ENCODE measurements around the gene GNS.
"Not testable (repeated sequence)": the region's sequence is repeated elsewhere in the genome, so short reads cannot be mapped to it uniquely, and the experiment has no call there.

GNS gene

DNA sequence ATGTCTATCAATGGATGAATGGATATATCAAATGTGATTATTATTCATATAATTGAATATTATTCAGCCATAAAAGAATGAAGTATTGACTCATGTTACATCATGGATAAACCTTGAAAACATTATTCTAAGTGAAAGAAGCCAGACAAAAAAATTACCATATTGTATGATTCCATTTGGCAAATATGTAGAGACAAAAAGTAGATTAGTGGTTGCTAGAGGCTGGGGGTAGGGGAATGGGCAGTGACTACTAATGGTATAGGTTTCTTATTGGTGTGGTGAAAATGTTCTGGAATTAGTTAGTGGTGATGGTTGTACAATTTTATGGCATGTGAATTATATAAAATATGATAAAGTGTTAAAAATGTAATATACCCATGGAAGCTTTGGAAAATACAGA lies 31.8 kb upstream of the GNS start:
- intact Hi-C loops (cut with micrococcal nuclease): no loop called here
- H3K27me3 Mint-ChIP-seq: peaks cover 4% of the 10 kb centered on the region

DNA sequence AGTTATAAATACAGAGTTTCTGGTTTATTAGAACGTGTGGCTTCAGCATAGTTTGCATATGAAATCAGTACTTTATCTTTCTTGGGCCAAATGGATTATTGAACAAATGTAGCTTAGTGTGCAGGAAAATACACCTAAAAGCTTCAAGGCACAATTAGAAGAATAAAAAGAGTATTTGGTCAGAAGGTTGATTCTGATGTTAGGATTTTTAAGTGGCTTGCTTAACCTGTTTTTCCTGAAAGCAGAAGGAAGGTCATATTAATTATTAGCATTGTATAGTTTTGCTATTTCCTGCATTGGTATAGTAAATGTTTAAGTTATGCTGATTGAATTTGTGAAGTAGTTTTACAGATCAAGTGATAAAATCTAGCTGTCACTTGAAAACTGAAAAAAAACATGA lies 31.0 kb upstream of the GNS start:
- intact Hi-C loops (cut with micrococcal nuclease): no loop called here
- Mint-ChIP-seq H3K27ac (no peak overlapping the region), H3K27me3 (peaks cover 4% of the 10 kb centered on the region), H3K4me1 (ENCODE audit: low read depth) (no peaks in the 10 kb centered on the region), H3K4me3 (no peak overlapping the region), H3K9me3 (no peaks in the 10 kb centered on the region), H3K36me3 (ENCODE audit: low read depth) (no peaks in the 10 kb centered on the region)

More for the DNA sequence above, 31.8 kb upstream of the GNS start:
- H3K36me3 Mint-ChIP-seq (ENCODE audit: low read depth): no peaks in the 10 kb centered on the region
- H3K4me1 Mint-ChIP-seq (ENCODE audit: low read depth): no peaks in the 10 kb centered on the region
- no peaks in the 10 kb centered on the region for H3K9me3 Mint-ChIP-seq
- H3K4me3 Mint-ChIP-seq: no peak overlapping the region
- no peak overlapping the region for H3K27ac Mint-ChIP-seq

DNA sequence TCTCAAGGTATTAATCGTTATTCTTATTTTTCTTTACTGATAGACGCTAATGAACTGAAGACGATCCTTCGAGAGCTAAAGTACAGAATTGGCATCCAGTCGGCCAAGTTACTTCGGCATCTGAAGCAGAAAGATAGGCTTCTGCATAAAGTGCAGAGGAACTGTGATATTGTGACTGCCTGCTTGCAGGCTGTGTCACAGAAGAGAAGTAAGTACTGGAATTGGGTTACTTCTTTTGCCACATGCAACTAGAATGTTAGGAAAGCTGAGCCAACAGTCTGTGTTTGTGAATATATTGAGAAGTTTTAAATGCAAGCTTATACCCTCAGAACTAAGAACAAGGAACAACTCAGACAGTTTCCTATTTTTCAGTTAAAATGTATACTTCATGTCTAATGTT lies 26.6 kb upstream of the GNS start:
- H3K9me3 Mint-ChIP-seq: no peaks in the 10 kb centered on the region
- H3K27ac Mint-ChIP-seq: no peak overlapping the region
- no peaks in the 10 kb centered on the region for H3K36me3 Mint-ChIP-seq (ENCODE audit: low read depth)
- intact Hi-C loops (cut with micrococcal nuclease): no loop called here
- peaks cover 17% of the 10 kb centered on the region for H3K27me3 Mint-ChIP-seq
- no peak overlapping the region for H3K4me3 Mint-ChIP-seq
- H3K4me1 Mint-ChIP-seq (ENCODE audit: low read depth): peaks cover 22% of the 10 kb centered on the region

DNA sequence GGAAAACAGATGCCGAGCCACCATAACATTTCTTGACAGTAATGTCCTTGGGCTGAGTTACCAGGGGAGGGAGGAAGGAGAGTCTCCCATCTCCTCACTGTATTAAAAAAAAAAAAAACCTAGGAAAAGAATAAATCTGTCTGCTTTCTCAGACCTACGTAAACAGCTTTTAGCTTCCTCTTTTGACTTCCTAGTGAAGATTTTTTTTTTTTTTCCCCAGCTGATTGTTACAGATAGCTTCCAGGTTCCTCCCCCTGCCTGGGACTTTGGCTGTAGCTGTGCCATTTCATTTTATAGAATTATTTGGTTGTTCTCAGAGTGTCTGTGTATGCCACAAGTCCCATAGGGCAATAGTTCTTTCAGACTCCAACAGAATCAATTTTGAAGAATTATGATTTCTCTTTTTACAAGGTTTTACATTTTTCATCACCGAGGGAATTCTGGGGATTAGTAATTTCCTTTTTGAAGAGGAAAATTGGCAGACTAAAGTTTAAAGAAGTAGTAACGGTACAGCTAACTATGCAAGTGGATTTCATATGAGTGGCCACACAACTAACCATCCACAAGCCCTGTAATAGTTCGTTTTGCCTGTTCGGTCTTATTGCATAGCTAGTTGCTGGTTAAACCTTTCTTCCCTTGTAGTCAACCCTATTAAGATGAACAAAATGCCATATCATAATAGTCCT lies 23.1 kb upstream of the GNS start:
- no peaks in the 10 kb centered on the region for H3K9me3 Mint-ChIP-seq
- H3K36me3 Mint-ChIP-seq (ENCODE audit: low read depth): no peaks in the 10 kb centered on the region
- H3K27ac Mint-ChIP-seq: peak overlapping the region; percentile 72
- peaks cover 22% of the 10 kb centered on the region for H3K4me1 Mint-ChIP-seq (ENCODE audit: low read depth)
- H3K4me3 Mint-ChIP-seq: peak overlapping the region; percentile 74
- peaks cover 45% of the 10 kb centered on the region for H3K27me3 Mint-ChIP-seq
- intact Hi-C loops (cut with micrococcal nuclease): loop anchor here (2.0 kb wide), 1 partner anchor 24 kb away; the partner anchor contains the start of gene GNS

DNA sequence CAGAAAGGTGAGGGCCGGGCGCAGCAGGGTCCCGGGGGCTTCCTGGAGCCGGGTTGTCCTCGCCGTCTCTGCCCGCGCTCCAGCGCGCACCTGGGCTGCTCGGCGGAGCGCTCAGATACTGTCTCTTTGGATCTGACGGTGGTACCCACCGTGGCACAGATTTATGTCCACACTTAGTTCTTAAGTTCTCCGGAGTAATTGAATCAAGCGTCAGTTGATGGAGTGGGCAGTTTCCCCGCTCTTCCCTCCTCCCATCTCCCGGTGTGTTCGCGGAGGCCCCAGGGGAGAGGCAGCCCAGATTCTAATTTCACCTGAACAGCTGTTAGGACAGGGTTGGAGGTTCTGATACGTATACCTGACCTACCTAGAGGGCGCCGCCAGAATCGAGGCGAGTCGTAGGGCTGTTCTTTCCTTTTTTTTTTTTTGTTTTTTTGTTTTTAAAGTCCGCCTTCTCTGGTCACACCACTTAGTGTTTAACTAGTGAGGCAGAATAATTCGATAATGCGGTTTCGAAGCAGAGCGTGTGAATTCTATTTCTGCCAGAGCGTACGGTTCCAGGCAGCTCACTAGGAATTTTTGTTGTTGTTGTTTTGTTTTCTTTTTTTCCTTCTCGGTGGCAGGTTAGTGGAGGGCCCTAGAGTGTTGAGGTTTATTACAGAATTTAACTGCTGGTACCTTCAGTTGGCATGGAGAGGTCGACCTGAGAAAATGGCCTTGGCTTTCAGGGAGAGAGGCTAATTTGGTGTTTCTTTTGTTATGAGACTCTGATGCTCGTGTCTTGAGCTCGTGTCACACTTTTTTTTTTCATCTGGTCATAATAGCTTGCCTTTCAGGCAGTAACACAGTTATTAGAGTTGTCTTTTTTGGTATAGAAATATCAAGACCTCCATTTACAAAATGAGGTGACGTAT lies 22.3 kb upstream of the GNS start:
- intact Hi-C loops (cut with micrococcal nuclease): loop anchor here (2.0 kb wide), 1 partner anchor 23 kb away; the partner anchor contains the start of gene GNS
- Mint-ChIP-seq H3K27me3 (peaks cover 52% of the 10 kb centered on the region), H3K4me1 (ENCODE audit: low read depth) (peaks cover 22% of the 10 kb centered on the region), H3K9me3 (no peaks in the 10 kb centered on the region), H3K27ac (peak overlapping the region; percentile 72), H3K4me3 (peak overlapping the region; percentile 74), H3K36me3 (ENCODE audit: low read depth) (no peaks in the 10 kb centered on the region)

DNA sequence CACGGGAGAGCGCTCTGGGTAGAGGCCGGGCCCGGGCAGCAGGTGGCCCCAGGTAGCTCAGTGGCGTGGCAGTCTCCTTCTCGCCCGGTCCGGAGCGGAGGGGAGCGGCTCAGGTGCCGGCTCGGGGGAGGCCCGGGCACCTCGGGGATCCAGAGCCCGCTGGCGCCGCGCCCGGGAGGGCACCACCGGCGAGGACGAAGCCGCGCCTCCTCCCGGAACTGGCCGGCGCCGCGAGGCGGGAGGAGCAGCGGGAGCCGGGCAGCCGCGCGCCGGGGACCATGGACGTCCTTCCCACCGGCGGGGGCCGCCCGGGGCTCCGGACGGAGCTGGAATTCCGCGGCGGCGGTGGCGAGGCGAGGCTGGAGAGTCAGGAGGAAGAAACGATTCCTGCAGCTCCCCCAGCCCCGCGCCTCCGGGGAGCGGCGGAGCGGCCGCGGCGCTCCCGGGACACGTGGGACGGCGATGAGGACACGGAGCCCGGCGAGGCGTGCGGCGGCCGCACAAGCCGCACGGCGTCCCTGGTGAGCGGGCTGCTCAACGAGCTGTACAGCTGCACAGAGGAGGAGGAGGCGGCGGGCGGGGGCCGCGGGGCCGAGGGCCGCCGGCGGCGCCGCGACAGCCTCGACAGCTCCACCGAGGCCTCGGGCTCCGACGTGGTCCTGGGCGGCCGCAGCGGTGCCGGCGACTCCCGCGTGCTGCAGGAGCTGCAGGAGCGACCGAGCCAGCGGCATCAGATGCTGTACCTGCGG lies 21.5 kb upstream of the GNS start:
- Mint-ChIP-seq H3K36me3 (ENCODE audit: low read depth) (no peaks in the 10 kb centered on the region), H3K4me1 (ENCODE audit: low read depth) (peaks cover 22% of the 10 kb centered on the region), H3K27ac (peak overlapping the region; percentile 72), H3K4me3 (peak overlapping the region; percentile 74), H3K9me3 (peaks cover 8% of the 10 kb centered on the region), H3K27me3 (peaks cover 60% of the 10 kb centered on the region)
- intact Hi-C loops (cut with micrococcal nuclease): no loop called here

DNA sequence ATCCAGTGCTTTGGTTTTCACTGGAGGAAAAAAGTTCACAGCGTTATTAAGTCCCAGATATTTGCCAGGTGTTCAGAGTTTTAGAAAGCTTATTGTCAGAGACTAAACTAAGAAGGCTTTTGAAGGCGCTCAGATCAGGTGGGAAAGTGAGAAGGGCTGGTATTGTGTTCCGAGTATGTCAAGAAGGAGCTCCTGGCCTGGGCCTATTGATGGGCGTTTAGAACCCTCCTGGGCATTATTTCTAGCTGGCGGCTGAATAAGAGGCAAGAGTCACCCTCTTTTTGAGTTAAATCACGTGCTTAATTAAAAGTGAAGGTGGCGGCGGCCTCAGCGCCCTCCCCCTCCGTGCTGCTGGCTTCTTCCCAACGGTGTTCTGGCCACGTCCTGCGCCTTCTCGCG lies 20.9 kb upstream of the GNS start:
- Mint-ChIP-seq H3K36me3 (ENCODE audit: low read depth) (no peaks in the 10 kb centered on the region), H3K27me3 (peaks cover 66% of the 10 kb centered on the region), H3K4me3 (peak overlapping the region; percentile 74), H3K27ac (peak overlapping the region; percentile 72), H3K4me1 (ENCODE audit: low read depth) (peaks cover 22% of the 10 kb centered on the region), H3K9me3 (peaks cover 13% of the 10 kb centered on the region)
- intact Hi-C loops (cut with micrococcal nuclease): no loop called here

DNA sequence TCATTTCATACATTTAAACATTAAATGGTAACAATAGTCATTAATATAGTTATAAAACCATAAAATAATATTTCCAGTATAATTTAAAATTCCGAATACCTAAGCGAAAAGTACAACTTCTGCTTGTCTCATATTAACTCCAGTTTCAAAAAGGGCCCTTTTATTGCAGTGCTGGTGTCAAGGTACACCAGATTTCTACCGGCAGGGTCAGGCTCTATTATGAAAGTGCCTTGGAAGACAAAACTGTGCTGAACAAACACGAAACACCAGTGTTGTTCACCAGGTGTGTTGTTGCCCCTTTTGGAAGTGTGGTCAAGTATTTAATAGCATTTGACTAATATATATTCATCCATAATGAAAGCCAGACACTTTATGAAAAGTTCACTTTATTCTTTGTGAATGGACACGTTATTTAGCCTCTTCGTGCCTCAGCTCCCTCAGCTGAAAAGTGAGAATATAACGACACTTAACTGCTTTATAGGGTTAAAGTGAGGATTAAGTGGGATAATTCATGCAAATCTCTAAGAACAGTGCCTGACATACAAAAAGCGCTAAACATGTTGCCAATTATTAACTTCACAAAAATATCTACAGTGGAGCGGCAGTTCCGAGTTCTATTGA lies 20.3 kb upstream of the GNS start:
- H3K4me3 Mint-ChIP-seq: no peak overlapping the region
- peaks cover 18% of the 10 kb centered on the region for H3K9me3 Mint-ChIP-seq
- H3K27me3 Mint-ChIP-seq: peaks cover 64% of the 10 kb centered on the region
- H3K36me3 Mint-ChIP-seq (ENCODE audit: low read depth): no peaks in the 10 kb centered on the region
- H3K4me1 Mint-ChIP-seq (ENCODE audit: low read depth): peaks cover 22% of the 10 kb centered on the region
- H3K27ac Mint-ChIP-seq: no peak overlapping the region
- intact Hi-C loops (cut with micrococcal nuclease): no loop called here

DNA sequence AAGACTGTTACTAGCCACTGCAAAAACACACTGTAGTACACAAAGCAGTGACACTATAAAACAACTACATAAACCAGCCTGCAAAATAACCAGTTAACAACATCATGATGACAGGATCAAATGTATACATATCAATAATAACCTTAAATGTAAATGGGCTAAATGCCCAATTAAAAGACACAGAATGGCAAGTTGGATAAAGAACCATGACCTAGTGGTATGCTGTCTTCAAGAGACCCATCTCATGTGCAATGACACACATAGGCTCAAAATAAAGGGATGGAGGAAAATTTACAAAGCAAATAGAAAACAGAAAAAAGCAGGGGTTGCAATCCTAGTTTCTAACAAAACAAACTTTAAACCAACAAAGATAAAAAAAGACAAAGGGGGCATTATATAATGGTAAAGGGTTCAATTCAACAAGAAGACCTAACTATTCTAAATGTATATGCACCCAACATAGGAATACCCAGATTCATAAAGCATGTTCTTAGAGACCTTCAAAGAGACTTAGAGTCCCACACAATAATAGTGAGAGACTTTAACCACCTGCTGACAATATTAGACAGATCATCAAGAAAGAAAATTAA lies 16.0 kb upstream of the GNS start:
- Mint-ChIP-seq H3K9me3 (peaks cover 28% of the 10 kb centered on the region), H3K27me3 (peaks cover 44% of the 10 kb centered on the region), H3K4me1 (ENCODE audit: low read depth) (peaks cover 12% of the 10 kb centered on the region)
- intact Hi-C loops (cut with micrococcal nuclease); H3K36me3 Mint-ChIP-seq (ENCODE audit: low read depth); H3K4me3 Mint-ChIP-seq; H3K27ac Mint-ChIP-seq: not testable (repeated sequence)

DNA sequence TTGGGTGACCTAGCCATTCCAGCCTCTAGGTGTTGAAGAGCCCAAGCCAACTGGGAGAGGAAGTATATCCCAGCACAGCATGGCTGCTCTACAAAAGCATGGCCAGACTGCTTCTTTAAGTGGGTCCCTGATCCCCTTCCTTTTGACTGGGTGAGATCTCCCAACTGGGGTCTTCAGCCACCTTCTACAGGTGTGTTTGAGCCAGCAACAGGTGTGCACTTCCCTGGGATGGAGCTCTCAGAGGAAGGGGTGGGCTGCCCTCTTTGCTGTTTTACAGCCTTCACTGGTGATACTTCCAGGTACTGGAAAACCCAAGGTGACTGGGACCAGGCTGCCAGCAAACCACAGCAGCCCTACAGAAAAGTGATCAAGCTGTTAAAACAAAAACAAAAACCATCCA lies 14.2 kb upstream of the GNS start:
- H3K9me3 Mint-ChIP-seq: peaks cover 28% of the 10 kb centered on the region
- peaks cover 31% of the 10 kb centered on the region for H3K27me3 Mint-ChIP-seq
- no peak overlapping the region for H3K27ac Mint-ChIP-seq
- no peaks in the 10 kb centered on the region for H3K36me3 Mint-ChIP-seq (ENCODE audit: low read depth)
- intact Hi-C loops (cut with micrococcal nuclease): no loop called here
- H3K4me3 Mint-ChIP-seq: no peak overlapping the region
- peaks cover 12% of the 10 kb centered on the region for H3K4me1 Mint-ChIP-seq (ENCODE audit: low read depth)

DNA sequence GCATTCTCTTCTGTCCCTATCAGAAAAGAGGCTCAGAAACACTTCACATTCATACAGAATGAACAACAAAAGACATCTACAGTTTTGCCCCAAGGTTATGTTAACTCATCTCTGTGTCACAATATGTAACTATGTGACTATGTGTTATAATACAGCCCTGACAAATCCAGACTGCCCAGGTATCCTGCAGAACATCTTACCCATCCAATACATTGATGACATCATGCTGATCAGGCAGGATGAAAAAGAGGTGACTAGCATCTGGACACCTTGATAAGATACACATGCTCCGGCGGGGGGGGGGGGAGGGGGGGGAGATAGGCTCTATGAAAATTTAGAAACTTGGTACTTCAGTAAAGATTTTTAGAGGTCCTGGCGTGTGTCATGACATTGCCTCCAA lies 8.3 kb upstream of the GNS start:
- intact Hi-C loops (cut with micrococcal nuclease): no loop called here
- H3K27me3 Mint-ChIP-seq: no peaks in the 10 kb centered on the region
- H3K4me3 Mint-ChIP-seq: no peak overlapping the region
- H3K27ac Mint-ChIP-seq: no peak overlapping the region
- peaks cover 10% of the 10 kb centered on the region for H3K4me1 Mint-ChIP-seq (ENCODE audit: low read depth)
- H3K36me3 Mint-ChIP-seq (ENCODE audit: low read depth): no peaks in the 10 kb centered on the region
- no peaks in the 10 kb centered on the region for H3K9me3 Mint-ChIP-seq

DNA sequence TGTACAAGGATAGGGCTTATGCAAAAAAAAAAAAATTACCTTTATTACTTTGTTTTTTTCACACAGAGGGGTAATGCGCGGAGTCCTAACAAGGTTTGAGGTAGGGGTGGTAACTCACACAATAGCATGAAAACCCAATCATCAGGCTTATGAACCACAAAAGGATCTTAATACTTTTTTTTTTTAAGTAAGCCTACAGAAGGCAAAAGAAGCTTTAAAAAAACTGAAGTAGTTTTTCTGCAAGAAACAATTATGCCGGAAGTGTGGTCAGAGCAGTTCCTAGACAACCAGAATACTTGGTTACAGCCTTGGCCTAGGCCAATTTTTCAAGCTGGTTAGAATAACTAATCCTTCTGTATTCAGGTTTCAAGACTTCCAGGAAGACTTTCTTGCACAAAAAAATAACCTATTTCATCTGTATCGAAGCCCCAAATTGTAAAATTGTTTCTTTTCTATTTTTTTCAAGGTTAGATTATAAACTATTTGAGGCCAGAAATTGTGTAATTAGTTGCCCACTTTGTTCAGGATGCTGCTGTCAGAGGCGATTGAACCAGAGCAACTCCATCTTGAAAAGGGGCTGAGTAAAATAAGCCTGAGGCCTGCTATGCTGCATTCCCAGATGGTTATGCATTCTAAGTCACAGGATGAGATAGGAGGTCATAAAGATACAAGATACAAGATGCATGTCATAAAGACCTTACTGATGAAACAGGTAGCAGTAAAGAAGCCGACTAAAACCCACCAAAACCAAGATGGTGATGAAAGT lies 1.8 kb upstream of the GNS start:
- Mint-ChIP-seq H3K9me3 (no peaks in the 10 kb centered on the region), H3K36me3 (ENCODE audit: low read depth) (peaks cover 27% of the 10 kb centered on the region), H3K4me3 (no peak overlapping the region), H3K27me3 (no peaks in the 10 kb centered on the region), H3K4me1 (ENCODE audit: low read depth) (peaks cover 35% of the 10 kb centered on the region), H3K27ac (no peak overlapping the region)
- intact Hi-C loops (cut with micrococcal nuclease): no loop called here

DNA sequence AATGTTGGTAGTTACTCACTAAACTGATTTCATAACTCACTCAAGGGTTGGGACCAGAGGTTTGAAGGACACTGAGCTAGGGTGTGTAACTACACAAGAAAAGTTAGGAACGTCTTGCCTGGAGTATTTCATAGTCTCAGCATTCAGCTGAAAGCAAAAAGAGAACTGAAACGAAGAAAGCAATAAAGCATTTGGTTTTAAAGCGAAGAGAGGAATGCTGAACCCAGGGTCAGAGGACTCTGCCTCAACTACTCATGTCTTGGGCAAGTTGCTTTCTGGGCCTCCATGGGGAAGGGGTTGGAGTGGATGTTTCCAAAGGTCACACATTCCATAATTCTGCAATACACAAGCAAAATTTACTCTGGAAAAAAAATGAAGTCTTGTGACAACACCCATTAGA lies 1.4 kb downstream of the GNS start:
- peak overlapping the region; percentile 88 for H3K27ac Mint-ChIP-seq
- peaks cover 67% of the 10 kb centered on the region for H3K4me1 Mint-ChIP-seq (ENCODE audit: low read depth)
- intact Hi-C loops (cut with micrococcal nuclease): loop anchor here (2.0 to 10.0 kb wide), 4 partner anchors 17 to 303 kb away; partner anchors contain the start of genes RASSF3 and TBK1
- no peaks in the 10 kb centered on the region for H3K27me3 Mint-ChIP-seq
- H3K9me3 Mint-ChIP-seq: no peaks in the 10 kb centered on the region
- peaks cover 59% of the 10 kb centered on the region for H3K36me3 Mint-ChIP-seq (ENCODE audit: low read depth)
- H3K4me3 Mint-ChIP-seq: peak overlapping the region; percentile 96
